Spleen (tissue), 7 donors: Measurements from ENCODE around the gene POLA1.

Experiments used
- POLR2A ChIP-seq, 3 donors: fragments of 450-650 bp; IDR thresholded peaks; one replicate each; pipeline ENCODE4 v1.5.1; 2017; ENCODE audit warnings: antibody characterized with exemption in 3 of 3, mild to moderate bottlenecking in 1 of 3
- POLR2AphosphoS5 ChIP-seq, 3 donors: sonication (generic); formaldehyde crosslinking; IDR thresholded peaks; one replicate each; pipeline ENCODE4 v1.5.1; 2017; ENCODE audit warnings: antibody characterized with exemption in 3 of 3
- TF ChIP-seq, protein P1 (sequence below), 11 experiments: fragments of 200-600 bp in 7 of 11; fragments of 450-650 bp in 4 of 11; sonication (generic) in 4 of 11; IDR thresholded peaks in 8 of 11; conservative IDR thresholded peaks in 3 of 11; 1 replicate in 7 of 11; 2 replicates in 4 of 11; pipeline versions ENCODE4 v1.4.0 to v1.8.0; 2016 to 2021; ENCODE audit warnings: antibody characterized with exemption in 11 of 11, inconsistent platforms in 4 of 11, mild to moderate bottlenecking in 1 of 11
- donor health status: DM: no; HTN: no; CAD: no; lungs with moderate emphysema.
- donor health status: DM: no; HTN: no; CAD: no.
- donor health status: DM: no; HTN: no; CAD: no.

DNA sequence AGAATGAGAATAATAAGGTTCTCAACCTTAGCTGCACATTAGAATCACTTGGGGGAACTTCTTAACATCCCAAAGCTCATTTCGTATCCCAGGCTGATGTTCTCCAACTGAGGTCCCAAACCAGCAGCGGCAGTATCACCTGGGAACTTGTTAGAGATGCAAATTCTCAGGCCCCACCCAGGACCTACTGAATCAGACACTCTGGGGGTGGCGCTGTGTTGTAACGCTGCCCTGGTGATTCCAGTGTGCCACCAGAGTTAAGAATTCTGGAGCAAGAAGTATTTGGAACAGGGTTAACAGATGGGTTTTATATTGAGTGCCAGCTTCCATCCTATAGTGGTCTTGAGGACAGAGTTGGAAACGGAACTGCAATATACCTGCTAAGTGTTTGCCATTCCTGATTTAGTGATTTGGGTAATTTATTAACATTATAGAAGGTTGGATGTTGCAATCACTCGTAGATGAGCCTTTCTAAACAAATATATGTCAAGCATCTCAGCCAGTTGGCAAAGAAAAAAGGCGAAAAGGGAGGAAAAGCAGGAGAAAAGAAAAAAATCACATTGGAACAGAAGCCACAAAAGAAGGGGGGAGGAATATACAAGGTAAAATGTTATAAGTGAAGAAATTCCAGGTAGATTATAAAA is 181.0 kb downstream of the POLA1 start:
- TF ChIP-seq, protein P1, sequence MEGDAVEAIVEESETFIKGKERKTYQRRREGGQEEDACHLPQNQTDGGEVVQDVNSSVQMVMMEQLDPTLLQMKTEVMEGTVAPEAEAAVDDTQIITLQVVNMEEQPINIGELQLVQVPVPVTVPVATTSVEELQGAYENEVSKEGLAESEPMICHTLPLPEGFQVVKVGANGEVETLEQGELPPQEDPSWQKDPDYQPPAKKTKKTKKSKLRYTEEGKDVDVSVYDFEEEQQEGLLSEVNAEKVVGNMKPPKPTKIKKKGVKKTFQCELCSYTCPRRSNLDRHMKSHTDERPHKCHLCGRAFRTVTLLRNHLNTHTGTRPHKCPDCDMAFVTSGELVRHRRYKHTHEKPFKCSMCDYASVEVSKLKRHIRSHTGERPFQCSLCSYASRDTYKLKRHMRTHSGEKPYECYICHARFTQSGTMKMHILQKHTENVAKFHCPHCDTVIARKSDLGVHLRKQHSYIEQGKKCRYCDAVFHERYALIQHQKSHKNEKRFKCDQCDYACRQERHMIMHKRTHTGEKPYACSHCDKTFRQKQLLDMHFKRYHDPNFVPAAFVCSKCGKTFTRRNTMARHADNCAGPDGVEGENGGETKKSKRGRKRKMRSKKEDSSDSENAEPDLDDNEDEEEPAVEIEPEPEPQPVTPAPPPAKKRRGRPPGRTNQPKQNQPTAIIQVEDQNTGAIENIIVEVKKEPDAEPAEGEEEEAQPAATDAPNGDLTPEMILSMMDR (IDR thresholded peaks at IDR 0.05 in 8 of 11, conservative IDR thresholded peaks at IDR 0.05 in 3 of 11) = no peak
- TF ChIP-seq POLR2A (IDR thresholded peaks at IDR 0.05) (no peak), POLR2AphosphoS5 (IDR thresholded peaks at IDR 0.05) (no peak)
